LHCN-M2 (cell line): ENCODE results near the gene IVNS1ABP. TPM values are rescaled to one million over a fixed set of nuclear protein-coding genes. Genes with fewer than 3 reads are reported as not detected.
"Not testable (repeated sequence)": the region's sequence is repeated elsewhere in the genome, so short reads cannot be mapped to it uniquely, and the experiment has no call there.

Source experiments
- DNase-seq: peaks from one replicate; pipeline ENCODE4 v3.0.0-alpha.2; 2012; ENCODE audit warnings: low read depth
- total RNA-seq: library from RNA; depleted of rRNA; stranded (reverse); fragments of >200 nt; gene quantifications from 2 replicates; pipeline ENCODE4 v1.2.3, GENCODE V29; 2014

IVNS1ABP gene
- total RNA-seq, 1 experiment from 2014 or later: 73.6 TPM

- no peak for DNase-seq
These were observed 17.1 kb upstream of the IVNS1ABP start for GRCh38 chr1:185334182-185334581.

DNA sequence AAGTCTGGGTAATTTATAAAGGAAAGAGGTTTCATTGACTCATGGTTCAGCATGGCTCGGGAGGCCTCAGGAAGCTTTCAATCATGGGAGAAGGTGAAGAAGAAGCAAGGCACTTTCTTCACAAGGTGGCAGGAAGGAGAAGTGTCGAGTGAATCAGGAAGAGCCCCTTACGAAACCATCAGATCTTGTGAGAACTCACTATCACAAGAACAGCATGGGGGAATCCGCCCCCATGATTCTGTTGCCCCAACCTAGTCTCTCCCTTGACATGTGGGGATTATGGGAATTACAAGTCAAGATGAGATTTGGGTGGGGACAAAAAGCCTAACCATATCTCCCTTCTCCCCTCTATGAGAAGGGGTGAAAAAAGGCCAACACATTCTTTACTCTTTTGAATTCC, 11.2 kb upstream of the IVNS1ABP start:
- no peak for DNase-seq

DNA sequence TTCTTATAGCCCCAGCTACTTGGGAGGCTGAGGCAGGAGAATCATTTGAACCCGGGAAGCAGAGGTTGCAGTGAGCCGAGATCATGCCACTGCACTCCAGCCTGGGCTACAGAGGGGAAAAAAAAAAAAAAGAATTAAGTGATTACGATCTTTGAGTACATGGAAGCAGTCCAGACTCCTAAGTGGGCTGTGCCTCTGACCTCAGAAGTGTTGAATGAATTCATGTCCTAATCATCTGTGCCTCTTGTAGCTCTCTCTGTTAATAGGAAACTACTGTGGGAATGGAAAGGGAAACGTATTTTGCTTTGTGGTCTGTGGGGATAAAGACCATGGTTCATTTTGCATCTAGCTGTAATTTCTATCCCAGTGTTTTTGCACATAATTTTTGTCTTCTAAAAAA, 8.4 kb upstream of the IVNS1ABP start:
- DNase-seq: no peak

GRCh38 chr1:185324118-185324517, 7.1 kb upstream of the IVNS1ABP start:
- DNase-seq: no peak

DNA sequence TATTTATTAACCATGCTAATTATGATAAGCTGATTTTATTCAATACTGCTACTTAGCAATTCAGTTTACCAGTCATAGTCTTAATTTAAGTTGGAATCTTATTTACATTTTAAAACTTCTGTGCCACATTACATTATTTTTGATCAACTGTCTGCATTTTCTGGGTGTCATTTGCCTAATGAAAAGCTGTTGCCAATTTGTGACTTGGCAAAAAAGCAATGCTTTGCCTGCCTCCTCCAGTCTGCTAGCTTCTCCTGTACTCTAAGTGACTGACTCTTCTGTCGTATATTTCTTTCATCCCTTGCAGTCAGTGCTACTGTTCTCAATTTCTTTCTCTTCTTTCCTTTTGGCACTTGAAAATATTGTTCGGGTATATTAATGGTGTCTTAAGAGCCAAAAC, 5.6 kb upstream of the IVNS1ABP start:
- no peak for DNase-seq

DNA sequence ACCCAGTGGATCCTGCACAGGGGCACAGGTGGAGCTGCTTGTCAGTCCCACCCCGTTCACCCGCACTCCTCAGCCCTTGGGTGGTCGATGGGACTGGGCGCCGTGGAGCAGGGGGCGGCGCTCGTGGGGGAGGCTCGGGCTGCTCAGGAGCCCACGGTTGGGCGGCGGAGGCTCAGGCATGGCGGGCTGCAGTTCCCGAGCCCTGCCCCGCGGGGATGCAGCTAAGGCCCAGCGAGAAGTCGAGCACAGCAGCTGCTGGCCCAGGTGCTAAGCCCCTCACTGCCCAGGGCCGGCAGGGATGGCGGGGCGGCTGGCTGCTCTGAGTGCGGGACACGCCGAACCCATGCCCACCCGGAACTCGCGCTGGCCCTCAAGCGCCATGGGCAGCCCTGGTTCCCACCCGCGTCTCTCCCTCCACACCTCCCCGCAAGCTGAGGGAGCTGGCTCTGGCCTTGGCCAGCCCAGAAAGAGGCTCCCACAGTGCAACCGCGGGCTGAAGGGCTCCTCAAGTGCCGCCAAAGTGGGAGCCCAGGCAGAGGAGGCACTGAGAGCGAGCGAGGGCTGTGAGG, 4.7 kb upstream of the IVNS1ABP start:
- DNase-seq: not testable (repeated sequence)

DNA sequence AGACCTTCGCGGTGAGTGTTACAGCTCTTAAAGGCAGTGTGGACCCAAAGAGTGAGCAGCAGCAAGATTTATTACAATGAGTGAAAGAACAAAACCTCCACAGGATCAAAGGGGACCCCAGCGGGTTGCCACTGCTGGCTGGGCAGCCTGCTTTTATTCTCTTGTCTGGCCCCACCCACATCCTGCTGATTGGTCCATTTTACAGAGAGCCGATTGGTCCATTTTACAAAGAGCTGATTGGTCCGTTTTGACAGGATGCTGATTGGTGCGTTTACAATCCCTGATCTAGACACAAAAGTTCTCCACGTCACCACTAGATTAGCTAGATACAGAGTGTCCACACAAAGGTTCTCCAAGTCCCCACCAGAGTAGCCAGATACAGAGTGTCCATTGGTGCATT, 4.1 kb upstream of the IVNS1ABP start:
- DNase-seq: not testable (repeated sequence)

GRCh38 chr1:185319139-185319475, 2.1 kb upstream of the IVNS1ABP start:
- no peak for DNase-seq

- no peak for DNase-seq
These were observed 1.5 kb upstream of the IVNS1ABP start for GRCh38 chr1:185318431-185319138.

- DNase-seq: no peak
These were observed 855 bp upstream of the IVNS1ABP start for GRCh38 chr1:185317886-185318310.

DNA sequence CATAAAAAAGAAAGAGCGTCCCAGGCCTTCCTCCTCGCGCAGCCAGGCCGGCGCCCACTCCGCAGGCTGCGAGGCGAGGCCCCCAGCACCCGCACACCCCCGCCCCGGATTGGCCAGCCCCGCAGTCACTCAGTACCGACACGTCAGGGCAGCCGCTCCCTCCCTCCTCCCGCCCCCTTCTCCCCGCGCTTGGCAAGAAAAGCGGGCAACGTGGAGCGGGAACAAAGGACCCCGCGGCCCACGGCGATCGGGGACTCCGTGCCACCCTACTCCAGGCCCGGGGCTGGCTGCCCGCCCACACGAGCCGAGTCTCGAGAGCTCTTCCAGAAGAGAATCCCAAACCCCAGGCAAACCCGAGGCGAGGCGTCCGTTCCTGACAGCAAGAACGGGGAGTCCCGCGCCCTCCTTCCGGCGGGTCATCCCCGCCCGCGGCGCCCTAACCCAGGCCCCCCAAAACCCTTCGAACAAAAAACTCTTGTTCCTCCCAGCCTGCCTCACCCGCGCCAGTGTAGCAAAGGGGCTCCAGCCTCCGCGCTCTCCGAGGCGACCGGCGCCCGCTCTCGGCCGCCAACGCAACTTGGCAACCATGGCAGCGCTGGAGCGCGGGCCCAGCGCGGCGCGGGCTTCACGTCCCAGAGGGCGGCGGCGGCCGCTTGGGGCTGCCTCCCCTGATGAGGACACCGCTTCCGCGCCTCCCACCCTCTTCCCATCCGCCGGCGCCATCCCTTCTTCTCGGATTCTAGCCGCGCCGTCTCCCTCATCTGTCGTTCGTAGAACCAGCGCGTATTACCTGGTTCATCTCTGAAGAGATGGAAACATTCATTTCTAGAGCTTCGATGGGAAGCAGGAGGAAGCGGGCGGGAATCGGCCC, 645 bp downstream of the IVNS1ABP start:
- DNase-seq: peak; percentile 84

- no peak for DNase-seq
These were observed 1.5 kb downstream of the IVNS1ABP start for GRCh38 chr1:185315445-185316071.

DNA sequence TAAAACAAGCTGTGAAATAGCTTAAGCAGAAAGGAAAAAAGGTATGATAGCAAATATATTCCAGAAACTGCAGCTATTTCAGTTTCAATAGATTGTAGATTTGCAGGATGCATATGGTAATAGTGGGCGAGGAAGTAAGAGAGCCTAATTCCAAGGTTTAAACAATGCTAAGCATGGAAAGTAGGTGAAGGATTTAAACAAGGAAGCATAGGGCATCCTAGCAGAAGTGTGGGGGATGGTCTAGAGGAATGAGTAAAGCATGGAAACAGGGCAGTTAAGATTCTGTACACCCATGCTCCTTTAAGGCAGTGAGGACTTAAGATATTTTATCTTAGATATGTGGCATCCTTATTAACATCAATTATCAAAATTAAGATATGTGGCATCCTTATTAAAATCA, 2.6 kb downstream of the IVNS1ABP start:
- no peak for DNase-seq

GRCh38 chr1:185312361-185313138, 4.5 kb downstream of the IVNS1ABP start:
- no peak for DNase-seq

GRCh38 chr1:185311589-185312225, 5.3 kb downstream of the IVNS1ABP start:
- DNase-seq: no peak

- no peak for DNase-seq
These were observed 7.5 kb downstream of the IVNS1ABP start for GRCh38 chr1:185309566-185309965.

DNA sequence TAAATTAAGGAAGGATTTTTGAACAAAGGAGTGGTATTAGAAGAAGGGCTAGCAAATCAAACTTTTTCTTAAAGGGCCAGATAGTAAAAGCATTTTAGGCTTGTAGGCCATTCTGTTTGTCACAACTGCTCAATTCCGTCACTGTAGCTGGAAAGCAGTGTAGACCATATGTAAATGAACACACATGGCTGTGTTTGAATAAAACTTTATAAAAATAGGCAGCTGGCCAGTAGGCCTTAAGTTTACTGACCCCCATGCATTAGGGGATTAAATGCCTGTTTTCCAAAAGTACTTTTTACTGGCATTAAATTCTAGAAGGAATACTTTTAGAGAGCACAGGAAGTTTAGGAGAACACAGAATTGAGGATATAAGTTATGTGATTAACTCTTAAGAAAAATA, 8.9 kb downstream of the IVNS1ABP start:
- no peak for DNase-seq

GRCh38 chr1:185305419-185305818, 11.6 kb downstream of the IVNS1ABP start:
- no peak for DNase-seq

DNA sequence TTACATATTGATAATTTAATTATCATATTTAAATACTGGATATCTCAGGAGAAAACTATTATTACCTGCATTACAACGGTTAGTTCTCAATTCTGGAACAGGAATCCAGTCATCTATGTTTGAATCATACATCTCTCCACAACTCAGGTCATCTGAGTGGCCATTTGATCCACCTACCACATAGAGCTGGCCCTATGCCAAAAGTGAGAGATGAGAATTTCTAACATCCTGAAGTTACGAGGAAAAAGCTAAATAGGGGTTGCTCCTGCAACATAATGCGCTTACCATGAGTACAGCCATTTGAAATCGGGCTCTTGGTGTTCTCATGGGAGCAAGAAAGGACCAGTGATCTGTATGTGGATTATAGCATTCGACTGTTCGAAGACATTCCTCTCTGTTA, 16.9 kb downstream of the IVNS1ABP start:
- DNase-seq: peak; percentile 32

DNA sequence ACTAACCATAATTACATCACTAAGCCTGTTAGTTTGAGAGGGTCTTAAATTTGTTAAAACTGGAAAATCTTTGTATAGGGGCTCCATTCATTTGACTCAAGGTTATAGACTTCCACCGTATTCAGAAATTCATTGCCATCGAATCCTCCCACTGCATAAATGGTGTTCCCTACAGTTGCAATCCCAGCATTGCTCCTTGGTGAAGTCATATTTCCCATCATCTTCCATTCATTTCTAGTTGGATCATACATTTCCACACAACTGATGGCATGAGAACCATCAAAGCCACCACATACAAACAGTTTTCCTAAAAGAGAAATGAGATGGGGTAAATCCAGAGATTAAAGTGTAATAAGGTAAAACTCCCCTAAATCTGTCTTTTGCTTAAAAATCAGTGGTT, 19.1 kb downstream of the IVNS1ABP start:
- no peak for DNase-seq

DNA sequence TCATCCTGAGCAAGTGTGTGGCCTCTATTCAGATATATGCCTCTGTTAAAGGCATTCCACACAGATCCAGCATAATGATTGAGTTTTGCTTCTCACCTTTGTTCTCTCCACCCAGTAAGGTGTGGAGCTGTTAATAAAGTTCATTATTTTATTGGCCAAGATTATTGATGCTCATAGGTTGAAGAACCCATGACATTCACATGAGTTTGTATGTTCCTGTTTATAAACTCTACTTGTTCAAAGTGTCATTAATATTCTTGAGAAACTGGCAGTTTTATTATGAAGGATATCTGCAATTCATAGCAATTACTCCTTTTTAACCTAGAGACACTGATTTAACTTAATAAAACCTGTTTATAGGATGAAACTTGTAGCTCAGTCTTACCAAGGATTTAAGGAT, 22.0 kb downstream of the IVNS1ABP start:
- no peak for DNase-seq
